HEK293 (cell line): ENCODE data around the gene METTL8.
"Not testable (repeated sequence)": the region's sequence is repeated elsewhere in the genome, so short reads cannot be mapped to it uniquely, and the experiment has no call there.

Experiments
- CTCF ChIA-PET: fragments of 350-600 bp; formaldehyde crosslinking; extraction: SDS; loops from one replicate; lab custom pipeline; 2021; ENCODE audit warnings: antibody characterized with exemption; lab: Yijun Ruan, JAX
- POLR2A ChIA-PET: fragments of 300-600 bp; formaldehyde crosslinking; extraction: SDS; loops from one replicate; lab custom pipeline; 2020; ENCODE audit warnings: antibody characterized with exemption, inconsistent platforms; lab: Yijun Ruan, JAX
- H3K27ac ChIP-seq: fragments of 200-500 bp; sonication (Bioruptor generic); 2 replicates; pipeline ENCODE4 v1.5.1; 2014; ENCODE audit warnings: low read depth, low read length, control low read depth, inconsistent platforms; ENCODE audit errors: extremely low read depth
- H3K36me3 ChIP-seq, 2 experiments: fragments of 200-500 bp in 1 of 2; sonication (Bioruptor generic) in 1 of 2; 1 replicate in 1 of 2; 2 replicates in 1 of 2; pipeline ENCODE4 v1.5.1; 2014 to 2017; ENCODE audit warnings: inconsistent platforms in 2 of 2, low read length in 2 of 2; ENCODE audit not compliant: control insufficient read depth in 2 of 2, insufficient read depth in 1 of 2
- H3K4me1 ChIP-seq: fragments of 200-500 bp; sonication (Bioruptor generic); 2 replicates; pipeline ENCODE4 v1.5.1; 2014; ENCODE audit warnings: mild to moderate bottlenecking, low read length, inconsistent platforms; ENCODE audit not compliant: control insufficient read depth, insufficient read depth
- H3K4me3 ChIP-seq: 2 replicates; pipeline ENCODE4 v1.5.1; 2011; ENCODE audit warnings: low read depth, mild to moderate bottlenecking, control low read depth, low read length, moderate library complexity
- H3K9me3 ChIP-seq: fragments of 200-500 bp; sonication (Bioruptor generic); 2 replicates; pipeline ENCODE4 v1.5.1; 2014; ENCODE audit warnings: low read depth, low read length, inconsistent platforms; ENCODE audit not compliant: control insufficient read depth, insufficient read depth
- MYNN ChIP-seq: fragments of 450-650 bp; formaldehyde crosslinking; IDR thresholded peaks from 2 replicates; pipeline ENCODE4 v1.5.1; 2016; ENCODE audit warnings: missing biosample characterization, missing genetic modification characterization, borderline replicate concordance
- SP3 ChIP-seq: fragments of 450-650 bp; formaldehyde crosslinking; IDR thresholded peaks from 2 replicates; pipeline ENCODE4 v1.5.1; 2016; ENCODE audit warnings: missing biosample characterization, missing genetic modification characterization
- ZBTB1 ChIP-seq: fragments of 450-650 bp; formaldehyde crosslinking; IDR thresholded peaks from 2 replicates; pipeline ENCODE4 v1.5.1; 2016; ENCODE audit warnings: missing biosample characterization, missing genetic modification characterization
- ZBTB8A ChIP-seq: fragments of 450-650 bp; formaldehyde crosslinking; IDR thresholded peaks from 2 replicates; pipeline ENCODE4 v1.5.1; 2016; ENCODE audit warnings: missing biosample characterization, missing genetic modification characterization
- ZIC2 ChIP-seq: fragments of 450-650 bp; formaldehyde crosslinking; IDR thresholded peaks from 2 replicates; pipeline ENCODE4 v1.5.1; 2016; ENCODE audit warnings: missing biosample characterization, missing genetic modification characterization
- ZNF146 ChIP-seq: fragments of 450-650 bp; formaldehyde crosslinking; IDR thresholded peaks from 2 replicates; pipeline ENCODE4 v1.5.1; 2016; ENCODE audit warnings: missing biosample characterization, missing genetic modification characterization
- ZNF16 ChIP-seq: fragments of 450-650 bp; formaldehyde crosslinking; IDR thresholded peaks from 2 replicates; pipeline ENCODE4 v1.5.1; 2016; ENCODE audit warnings: low read depth, missing biosample characterization, missing genetic modification characterization
- ZNF2 ChIP-seq: fragments of 450-650 bp; formaldehyde crosslinking; IDR thresholded peaks from 2 replicates; pipeline ENCODE4 v1.5.1; 2016; ENCODE audit warnings: missing biosample characterization, missing genetic modification characterization
- ZNF416 ChIP-seq: fragments of 450-650 bp; formaldehyde crosslinking; IDR thresholded peaks from 2 replicates; pipeline ENCODE4 v1.5.1; 2016; ENCODE audit warnings: missing biosample characterization, missing genetic modification characterization
- ZNF426 ChIP-seq: fragments of 450-650 bp; formaldehyde crosslinking; IDR thresholded peaks from 2 replicates; pipeline ENCODE4 v1.5.1; 2017; ENCODE audit warnings: missing biosample characterization, missing genetic modification characterization, mild to moderate bottlenecking, inconsistent platforms, moderate library complexity
- ZNF830 ChIP-seq: fragments of 450-650 bp; IDR thresholded peaks from 2 replicates; pipeline ENCODE4 v1.5.0; 2018; ENCODE audit warnings: missing biosample characterization, missing genetic modification characterization, low read depth, mild to moderate bottlenecking, moderate library complexity
- TF ChIP-seq, protein P1 (sequence below): fragments of 450-650 bp; formaldehyde crosslinking; IDR thresholded peaks from 2 replicates; pipeline ENCODE4 v1.5.1; 2016; ENCODE audit warnings: missing biosample characterization, missing genetic modification characterization
- TF ChIP-seq, protein P2 (sequence below): fragments of 450-650 bp; formaldehyde crosslinking; IDR thresholded peaks from 2 replicates; pipeline ENCODE4 v1.5.1; 2016; ENCODE audit warnings: missing biosample characterization, missing genetic modification characterization, low read depth
- TF ChIP-seq, protein P3 (sequence below): fragments of 450-650 bp; formaldehyde crosslinking; IDR thresholded peaks from 2 replicates; pipeline ENCODE4 v1.5.1; 2016; ENCODE audit warnings: missing biosample characterization, missing genetic modification characterization

Gene METTL8

DNA sequence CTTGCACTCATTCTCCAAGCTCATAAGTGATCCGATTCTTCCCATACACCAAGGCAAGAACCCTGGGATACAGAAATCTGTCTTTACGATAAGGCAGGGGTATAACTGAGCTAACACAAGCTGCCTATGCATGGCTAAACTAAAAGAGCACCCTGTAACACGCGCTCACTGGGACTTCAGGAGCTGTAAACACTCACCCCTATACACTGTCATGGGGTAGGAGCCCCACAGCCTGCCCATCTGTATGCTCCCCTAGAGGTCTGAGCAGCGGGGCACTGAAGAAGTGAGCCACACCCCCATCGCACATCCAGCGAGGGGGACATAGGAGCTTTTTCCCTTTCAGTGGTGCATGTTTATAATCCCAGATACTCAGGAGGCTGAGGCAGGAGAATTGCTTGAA lies 46.7 kb downstream of the METTL8 start (continued):
- TF ChIP-seq, protein P1, sequence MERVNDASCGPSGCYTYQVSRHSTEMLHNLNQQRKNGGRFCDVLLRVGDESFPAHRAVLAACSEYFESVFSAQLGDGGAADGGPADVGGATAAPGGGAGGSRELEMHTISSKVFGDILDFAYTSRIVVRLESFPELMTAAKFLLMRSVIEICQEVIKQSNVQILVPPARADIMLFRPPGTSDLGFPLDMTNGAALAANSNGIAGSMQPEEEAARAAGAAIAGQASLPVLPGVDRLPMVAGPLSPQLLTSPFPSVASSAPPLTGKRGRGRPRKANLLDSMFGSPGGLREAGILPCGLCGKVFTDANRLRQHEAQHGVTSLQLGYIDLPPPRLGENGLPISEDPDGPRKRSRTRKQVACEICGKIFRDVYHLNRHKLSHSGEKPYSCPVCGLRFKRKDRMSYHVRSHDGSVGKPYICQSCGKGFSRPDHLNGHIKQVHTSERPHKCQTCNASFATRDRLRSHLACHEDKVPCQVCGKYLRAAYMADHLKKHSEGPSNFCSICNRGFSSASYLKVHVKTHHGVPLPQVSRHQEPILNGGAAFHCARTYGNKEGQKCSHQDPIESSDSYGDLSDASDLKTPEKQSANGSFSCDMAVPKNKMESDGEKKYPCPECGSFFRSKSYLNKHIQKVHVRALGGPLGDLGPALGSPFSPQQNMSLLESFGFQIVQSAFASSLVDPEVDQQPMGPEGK, result no peak
- TF ChIP-seq, all 188 proteins: peak for 0

DNA sequence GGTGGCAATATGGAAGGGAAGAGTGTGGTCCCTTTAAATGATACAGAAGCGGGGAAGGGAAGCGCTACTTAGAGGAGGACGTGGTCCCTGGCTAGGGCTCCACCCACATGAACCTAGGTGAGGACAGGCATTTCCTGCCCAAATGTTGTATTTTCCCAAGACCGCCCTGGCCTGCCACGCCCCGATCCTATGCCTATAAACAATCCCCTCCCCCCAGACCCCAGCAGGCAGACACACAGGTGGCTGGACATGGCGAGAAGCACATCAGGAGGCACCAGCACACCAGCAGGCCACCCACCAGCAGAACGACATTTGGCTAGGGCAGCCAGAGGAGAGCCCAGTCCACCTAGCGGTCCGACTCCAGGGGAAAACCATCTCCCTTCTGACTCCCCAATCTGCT lies 47.2 kb downstream of the METTL8 start:
- TF ChIP-seq ZNF16 (tag by site-specific recombination) (no peak), ZIC2 (tag by site-specific recombination) (peak; percentile 74)
- TF ChIP-seq, all 188 proteins: peak for 1
- Histone ChIP-seq H3K4me1 (peaks cover 10% of the 10 kb centered on the region; the same call in 1 of the 2 replicates), H3K9me3 (no peaks in the 10 kb centered on the region), H3K36me3 (no peaks in the 10 kb centered on the region; a peak in 1 of 3 replicates), H3K4me3 (no peak overlapping the region), H3K27ac (no peak overlapping the region)
- ChIA-PET POLR2A (no interaction called here), CTCF (no interaction called here)

DNA sequence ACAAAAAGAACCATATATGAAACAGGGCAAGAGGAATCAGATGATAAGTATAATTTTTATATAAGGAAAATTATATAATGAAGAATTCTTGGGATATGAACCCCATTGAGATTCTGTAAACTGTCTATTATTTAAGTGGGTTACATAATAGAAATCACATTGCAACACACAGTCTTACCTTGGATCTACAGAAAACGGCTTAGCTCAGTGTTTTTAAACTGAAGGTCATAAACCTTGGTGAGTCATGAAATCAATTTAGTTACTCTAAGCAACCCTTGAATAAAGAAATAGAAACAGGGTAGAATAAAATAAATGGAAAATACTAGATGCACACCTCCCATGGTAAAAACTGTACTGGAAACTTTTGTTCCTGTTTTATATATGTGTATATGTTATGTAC lies 50.7 kb downstream of the METTL8 start:
- CTCF ChIA-PET, result no interaction called here
- Histone ChIP-seq H3K9me3 (no peaks in the 10 kb centered on the region), H3K27ac (no peak overlapping the region)
- TF ChIP-seq SP3 (tag by site-specific recombination) (no peak), ZNF2 (tag by site-specific recombination) (no peak), ZBTB8A (tag by site-specific recombination) (no peak), ZBTB1 (tag by site-specific recombination) (no peak), MYNN (tag by site-specific recombination) (no peak), ZNF830 (tag by site-specific recombination) (no peak), ZNF426 (tag by site-specific recombination) (no peak), ZNF416 (tag by site-specific recombination) (no peak)
- TF ChIP-seq, protein P2, sequence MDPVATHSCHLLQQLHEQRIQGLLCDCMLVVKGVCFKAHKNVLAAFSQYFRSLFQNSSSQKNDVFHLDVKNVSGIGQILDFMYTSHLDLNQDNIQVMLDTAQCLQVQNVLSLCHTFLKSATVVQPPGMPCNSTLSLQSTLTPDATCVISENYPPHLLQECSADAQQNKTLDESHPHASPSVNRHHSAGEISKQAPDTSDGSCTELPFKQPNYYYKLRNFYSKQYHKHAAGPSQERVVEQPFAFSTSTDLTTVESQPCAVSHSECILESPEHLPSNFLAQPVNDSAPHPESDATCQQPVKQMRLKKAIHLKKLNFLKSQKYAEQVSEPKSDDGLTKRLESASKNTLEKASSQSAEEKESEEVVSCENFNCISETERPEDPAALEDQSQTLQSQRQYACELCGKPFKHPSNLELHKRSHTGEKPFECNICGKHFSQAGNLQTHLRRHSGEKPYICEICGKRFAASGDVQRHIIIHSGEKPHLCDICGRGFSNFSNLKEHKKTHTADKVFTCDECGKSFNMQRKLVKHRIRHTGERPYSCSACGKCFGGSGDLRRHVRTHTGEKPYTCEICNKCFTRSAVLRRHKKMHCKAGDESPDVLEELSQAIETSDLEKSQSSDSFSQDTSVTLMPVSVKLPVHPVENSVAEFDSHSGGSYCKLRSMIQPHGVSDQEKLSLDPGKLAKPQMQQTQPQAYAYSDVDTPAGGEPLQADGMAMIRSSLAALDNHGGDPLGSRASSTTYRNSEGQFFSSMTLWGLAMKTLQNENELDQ, result no peak
- TF ChIP-seq, protein P3, sequence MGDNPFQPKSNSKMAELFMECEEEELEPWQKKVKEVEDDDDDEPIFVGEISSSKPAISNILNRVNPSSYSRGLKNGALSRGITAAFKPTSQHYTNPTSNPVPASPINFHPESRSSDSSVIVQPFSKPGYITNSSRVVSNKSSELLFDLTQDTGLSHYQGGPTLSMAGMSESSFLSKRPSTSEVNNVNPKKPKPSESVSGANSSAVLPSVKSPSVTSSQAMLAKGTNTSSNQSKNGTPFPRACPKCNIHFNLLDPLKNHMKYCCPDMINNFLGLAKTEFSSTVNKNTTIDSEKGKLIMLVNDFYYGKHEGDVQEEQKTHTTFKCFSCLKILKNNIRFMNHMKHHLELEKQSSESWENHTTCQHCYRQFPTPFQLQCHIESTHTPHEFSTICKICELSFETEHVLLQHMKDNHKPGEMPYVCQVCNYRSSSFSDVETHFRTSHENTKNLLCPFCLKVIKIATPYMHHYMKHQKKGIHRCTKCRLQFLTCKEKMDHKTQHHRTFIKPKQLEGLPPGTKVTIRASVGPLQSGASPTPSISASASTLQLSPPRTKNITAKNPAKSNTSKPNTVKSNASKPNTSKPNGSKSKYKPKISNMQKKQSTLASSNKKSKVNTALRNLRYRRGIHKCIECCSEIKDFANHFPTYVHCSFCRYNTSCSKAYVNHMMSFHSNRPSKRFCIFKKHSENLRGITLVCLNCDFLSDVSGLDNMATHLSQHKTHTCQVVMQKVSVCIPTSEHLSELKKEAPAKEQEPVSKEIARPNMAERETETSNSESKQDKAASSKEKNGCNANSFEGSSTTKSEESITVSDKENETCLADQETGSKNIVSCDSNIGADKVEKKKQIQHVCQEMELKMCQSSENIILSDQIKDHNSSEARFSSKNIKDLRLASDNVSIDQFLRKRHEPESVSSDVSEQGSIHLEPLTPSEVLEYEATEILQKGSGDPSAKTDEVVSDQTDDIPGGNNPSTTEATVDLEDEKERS, result no peak
- TF ChIP-seq, all 188 proteins: peak for 0
- H3K36me3 ChIP-seq, result no peaks in the 10 kb centered on the region; a peak in 1 of 3 replicates
- no peak overlapping the region for H3K4me3 ChIP-seq
- no peaks in the 10 kb centered on the region for H3K4me1 ChIP-seq
- POLR2A ChIA-PET, result no interaction called here

DNA sequence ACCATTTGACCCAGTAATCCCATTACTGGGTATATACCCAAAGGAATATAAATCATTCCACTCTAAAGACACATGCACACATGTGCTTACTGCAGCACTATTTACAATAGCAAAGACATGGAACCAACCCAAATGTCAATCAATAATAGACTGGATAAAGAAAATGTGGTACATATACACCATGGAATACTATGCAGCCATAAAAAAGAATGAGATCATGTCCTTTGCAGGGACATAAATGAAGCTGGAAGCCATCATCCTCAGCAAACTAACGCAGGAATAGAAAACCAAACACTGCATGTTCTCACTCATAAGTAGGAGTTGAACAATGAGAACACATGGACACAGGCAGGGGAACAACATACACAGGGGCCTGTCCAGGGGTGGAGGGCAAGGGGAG lies 51.6 kb downstream of the METTL8 start:
- CTCF ChIA-PET, H3K36me3 ChIP-seq, H3K9me3 ChIP-seq, H3K4me3 ChIP-seq, H3K4me1 ChIP-seq, POLR2A ChIA-PET, H3K27ac ChIP-seq: not testable (repeated sequence)
- TF ChIP-seq ZNF146, result peak; percentile 72
